Measurements from ENCODE around the gene SLFN12. TPM values are rescaled to one million over a fixed set of nuclear protein-coding genes. Genes with fewer than 3 reads are reported as not detected.

Gene SLFN12
- total RNA-seq: 13.3 and 13.7 TPM in 2 replicates

DNA sequence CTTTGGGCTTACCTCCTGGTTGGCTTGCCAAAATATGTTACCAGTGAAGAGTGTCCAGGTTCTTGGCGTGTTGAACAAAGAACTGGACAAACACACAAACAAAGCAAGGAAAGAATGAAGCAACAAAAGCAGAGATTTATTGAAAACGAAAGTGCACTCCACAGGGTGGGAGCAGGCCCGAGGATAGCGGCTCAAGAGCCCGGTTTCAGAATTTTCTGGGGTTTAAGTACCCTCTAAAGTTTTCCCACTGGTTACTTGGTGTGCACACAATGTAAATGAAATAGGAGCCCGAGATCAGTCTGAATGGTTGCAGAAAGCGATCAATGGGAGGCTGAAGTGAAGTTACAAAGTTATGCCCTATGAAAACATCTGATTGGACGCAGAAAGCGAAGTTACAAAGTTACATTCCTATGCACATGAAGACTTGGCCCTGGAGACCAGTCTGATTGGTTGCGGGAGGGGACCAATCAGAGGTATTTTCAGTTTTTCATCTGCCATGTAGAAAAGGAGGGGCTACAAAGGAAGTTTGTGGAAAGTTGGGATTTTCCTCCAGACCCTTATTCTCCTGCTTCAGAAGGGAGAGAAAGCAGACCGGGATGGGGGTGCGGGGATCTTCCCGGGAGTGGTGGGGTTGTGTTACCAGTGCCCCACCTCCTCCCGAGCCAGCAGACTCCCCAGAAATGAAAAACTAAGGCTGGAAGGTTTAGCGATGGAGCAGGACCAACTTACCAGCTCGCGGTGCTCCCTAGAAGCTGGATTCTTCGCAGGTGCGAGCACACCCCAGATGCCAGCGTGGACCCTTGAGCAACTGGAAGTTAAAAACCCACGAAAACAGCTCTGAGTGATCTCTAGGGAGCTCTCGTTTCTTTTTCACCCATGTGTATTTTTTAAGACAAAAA, at the start of gene SLFN12:
TSS of gene SLFN12 (minus strand) at position 325 of the 899 bp plus-strand sequence. CDS start 9,472 bp downstream, outside the sequence.
- peak; percentile 84 for DNase-seq (ENCODE audit: low read depth)
- TF ChIP-seq, protein P1, sequence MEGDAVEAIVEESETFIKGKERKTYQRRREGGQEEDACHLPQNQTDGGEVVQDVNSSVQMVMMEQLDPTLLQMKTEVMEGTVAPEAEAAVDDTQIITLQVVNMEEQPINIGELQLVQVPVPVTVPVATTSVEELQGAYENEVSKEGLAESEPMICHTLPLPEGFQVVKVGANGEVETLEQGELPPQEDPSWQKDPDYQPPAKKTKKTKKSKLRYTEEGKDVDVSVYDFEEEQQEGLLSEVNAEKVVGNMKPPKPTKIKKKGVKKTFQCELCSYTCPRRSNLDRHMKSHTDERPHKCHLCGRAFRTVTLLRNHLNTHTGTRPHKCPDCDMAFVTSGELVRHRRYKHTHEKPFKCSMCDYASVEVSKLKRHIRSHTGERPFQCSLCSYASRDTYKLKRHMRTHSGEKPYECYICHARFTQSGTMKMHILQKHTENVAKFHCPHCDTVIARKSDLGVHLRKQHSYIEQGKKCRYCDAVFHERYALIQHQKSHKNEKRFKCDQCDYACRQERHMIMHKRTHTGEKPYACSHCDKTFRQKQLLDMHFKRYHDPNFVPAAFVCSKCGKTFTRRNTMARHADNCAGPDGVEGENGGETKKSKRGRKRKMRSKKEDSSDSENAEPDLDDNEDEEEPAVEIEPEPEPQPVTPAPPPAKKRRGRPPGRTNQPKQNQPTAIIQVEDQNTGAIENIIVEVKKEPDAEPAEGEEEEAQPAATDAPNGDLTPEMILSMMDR (conservative IDR thresholded peaks at IDR 0.05; ENCODE audit: low read depth, low read length): no peak
- H3K4me3 ChIP-seq (ENCODE audit: low read depth, low read length): peak within 1 kb of the TSS; percentile 66

DNA sequence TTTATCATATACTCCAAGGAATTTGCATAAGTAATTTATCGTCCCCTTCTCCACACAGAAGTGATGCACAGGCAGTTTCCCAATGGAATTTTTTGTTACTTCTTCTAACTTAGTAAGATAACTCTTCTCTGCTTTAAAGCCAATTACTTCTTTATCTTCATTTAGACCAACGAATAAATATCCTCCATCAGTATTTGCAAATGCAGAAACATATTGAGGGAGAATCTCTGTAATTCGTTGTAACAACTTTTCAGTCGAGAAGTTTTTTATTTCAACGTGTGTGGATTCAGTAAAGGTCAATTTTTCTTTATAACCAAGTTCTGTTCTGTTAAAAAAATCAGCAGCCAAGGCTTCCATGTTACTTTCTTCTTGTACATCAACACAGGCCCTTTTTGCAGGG, 47.0 kb upstream of the SLFN12 start:
- TF ChIP-seq, protein P1 (conservative IDR thresholded peaks at IDR 0.05; ENCODE audit: low read depth, low read length): no peak
- no peak for DNase-seq (ENCODE audit: low read depth)
- no peak overlapping the region for H3K4me3 ChIP-seq (ENCODE audit: low read depth, low read length)

DNA sequence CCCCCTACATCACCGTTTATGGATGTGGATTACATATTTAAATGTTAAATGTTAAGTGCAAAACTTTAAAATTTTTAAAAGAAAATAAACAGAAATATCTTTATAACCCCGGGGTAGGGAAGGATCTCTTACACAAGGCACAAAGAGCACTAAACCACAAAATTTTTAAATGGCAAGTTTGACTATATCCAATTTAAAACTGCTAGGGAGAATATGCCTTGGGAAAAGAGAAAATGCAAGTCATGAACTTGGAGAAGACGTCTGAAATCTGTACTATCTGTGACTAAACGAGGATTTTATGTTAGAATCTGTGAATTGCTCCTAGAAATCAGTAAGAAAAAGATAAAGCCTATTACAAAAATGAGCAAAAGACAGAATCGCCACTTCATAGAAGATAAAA, 44.9 kb upstream of the SLFN12 start:
- no peak overlapping the region for H3K4me3 ChIP-seq (ENCODE audit: low read depth, low read length)
- no peak for DNase-seq (ENCODE audit: low read depth)
- TF ChIP-seq, protein P1 (conservative IDR thresholded peaks at IDR 0.05; ENCODE audit: low read depth, low read length): no peak

DNA sequence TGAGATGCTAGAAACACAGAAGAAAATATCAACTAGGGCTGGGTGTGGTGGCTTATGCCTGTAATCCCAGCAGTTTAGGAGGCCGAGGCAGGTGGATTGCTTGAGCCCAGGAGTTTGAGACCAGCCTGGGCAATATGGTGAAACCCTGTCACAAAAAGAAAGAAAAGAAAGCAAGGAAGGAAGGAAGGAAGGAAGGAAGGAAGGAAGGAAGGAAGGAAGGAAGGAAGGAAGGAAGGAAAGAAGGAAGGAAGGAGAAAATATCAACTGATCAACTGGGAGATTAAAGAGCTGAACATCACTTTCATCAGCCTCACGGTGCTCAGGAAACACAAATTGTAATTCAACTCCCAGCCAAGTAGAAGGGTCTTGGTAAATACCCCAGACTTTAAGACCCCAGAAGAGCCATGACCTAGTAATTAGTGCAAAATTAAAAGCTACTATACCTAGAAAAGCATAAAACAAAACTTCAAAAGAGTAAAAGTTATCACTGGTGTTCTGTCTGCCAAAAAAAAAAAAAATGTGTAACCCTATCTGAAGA, 44.1 kb upstream of the SLFN12 start:
- no peak for DNase-seq (ENCODE audit: low read depth)
- TF ChIP-seq, protein P1 (conservative IDR thresholded peaks at IDR 0.05; ENCODE audit: low read depth, low read length): no peak
- no peak overlapping the region for H3K4me3 ChIP-seq (ENCODE audit: low read depth, low read length)

DNA sequence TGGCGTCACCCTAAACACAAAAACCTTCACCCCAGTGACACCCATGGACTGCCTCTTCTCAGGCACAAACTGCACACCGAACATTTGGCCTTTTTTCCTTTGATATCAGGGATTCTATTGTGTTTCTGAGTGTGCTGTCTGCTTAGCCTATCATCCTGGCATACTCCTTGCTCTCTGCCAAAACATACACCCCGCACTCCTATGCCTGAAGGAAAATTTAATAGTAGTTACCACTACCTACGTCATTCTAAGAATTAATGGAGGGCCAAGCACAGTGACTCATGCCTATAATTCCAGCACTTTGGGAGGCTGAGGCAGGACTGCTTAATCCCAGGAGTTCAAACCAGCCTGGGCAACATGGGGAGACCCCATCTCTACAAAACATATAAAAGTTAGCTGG, 36.2 kb upstream of the SLFN12 start:
- TF ChIP-seq, protein P1 (conservative IDR thresholded peaks at IDR 0.05; ENCODE audit: low read depth, low read length): no peak
- H3K4me3 ChIP-seq (ENCODE audit: low read depth, low read length): no peak overlapping the region
- no peak for DNase-seq (ENCODE audit: low read depth)

DNA sequence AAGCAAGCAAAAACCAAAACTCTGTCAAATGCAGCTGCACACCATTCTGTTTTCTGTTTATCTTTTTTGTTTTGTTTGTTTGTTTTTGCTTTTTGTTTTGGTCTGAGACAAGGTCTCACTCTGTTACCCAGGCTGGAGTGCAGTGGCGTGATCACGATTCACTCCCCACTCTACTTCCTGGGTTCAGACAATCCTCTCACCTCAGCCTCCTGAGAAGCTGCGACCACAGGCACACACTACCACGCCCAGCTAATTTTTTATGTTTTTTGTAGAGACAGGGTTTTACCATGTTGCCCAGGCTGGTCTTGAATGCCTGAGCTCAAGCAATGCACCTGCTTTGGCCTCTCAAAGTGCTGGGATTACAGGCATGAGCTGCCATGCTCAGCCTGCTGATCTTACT, 35.5 kb upstream of the SLFN12 start:
- DNase-seq (ENCODE audit: low read depth): no peak
- TF ChIP-seq, protein P1 (conservative IDR thresholded peaks at IDR 0.05; ENCODE audit: low read depth, low read length): no peak
- H3K4me3 ChIP-seq (ENCODE audit: low read depth, low read length): no peak overlapping the region

Data from epithelial cell of proximal tubule (primary cell).